DMS 273 (cell line): ENCODE results near the gene FKBP9.
"Not testable (repeated sequence)": the region's sequence is repeated elsewhere in the genome, so short reads cannot be mapped to it uniquely, and the experiment has no call there.

Experiments
- DNase-seq: peaks from one replicate; lab custom pipeline; 2025; ENCODE audit not compliant: unreplicated experiment; lab: John Stamatoyannopoulos, UW

The FKBP9 gene

DNA sequence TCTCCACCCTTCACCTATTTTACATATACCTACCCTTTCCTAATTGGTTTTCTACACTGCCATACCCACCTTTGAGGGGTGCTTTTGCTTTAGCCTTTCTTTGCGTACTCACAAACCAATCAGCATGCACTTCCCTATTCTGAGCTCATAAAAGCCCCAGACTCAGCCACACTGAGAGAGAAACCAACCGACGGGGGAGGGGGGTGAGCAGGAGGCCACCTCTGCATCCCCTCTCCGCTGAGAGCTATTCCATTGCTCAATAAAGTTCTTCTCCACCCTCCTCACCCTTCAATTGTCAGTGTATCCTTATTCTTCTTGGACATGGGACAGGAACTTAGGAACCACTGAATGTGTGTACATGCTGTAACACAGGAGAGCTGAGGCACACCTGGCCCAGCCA, 9.0 kb upstream of the FKBP9 start:
- peak; percentile 29 for DNase-seq

- DNase-seq: peak; percentile 35
Measured at GRCh38 chr7:32952876-32953275, 4.4 kb upstream of the FKBP9 start.

- DNase-seq: peak; percentile 69
Measured at GRCh38 chr7:32958046-32959025, 1.1 kb downstream of the FKBP9 start.

DNA sequence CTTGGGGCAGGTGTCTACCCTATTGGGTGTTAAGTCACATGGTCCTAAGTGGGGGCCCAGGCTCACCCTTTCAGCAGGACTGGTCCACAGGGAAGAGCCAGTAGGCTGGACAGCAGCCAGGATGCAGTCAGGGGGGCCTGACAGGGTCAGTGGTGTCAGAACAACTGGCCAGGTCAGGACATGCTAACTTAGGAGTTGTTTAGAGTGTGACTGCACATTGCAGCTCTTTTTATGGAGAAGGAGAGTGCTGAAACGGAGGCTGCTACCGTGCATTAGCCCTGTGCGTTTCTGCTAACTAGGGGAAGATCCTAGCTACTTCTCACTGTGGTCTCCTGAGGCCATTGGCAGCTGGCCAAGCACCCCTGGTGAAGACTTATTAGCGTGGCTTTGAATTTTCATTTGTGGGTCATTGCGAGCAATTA, 6.7 kb downstream of the FKBP9 start:
- DNase-seq: peak; percentile 46

DNA sequence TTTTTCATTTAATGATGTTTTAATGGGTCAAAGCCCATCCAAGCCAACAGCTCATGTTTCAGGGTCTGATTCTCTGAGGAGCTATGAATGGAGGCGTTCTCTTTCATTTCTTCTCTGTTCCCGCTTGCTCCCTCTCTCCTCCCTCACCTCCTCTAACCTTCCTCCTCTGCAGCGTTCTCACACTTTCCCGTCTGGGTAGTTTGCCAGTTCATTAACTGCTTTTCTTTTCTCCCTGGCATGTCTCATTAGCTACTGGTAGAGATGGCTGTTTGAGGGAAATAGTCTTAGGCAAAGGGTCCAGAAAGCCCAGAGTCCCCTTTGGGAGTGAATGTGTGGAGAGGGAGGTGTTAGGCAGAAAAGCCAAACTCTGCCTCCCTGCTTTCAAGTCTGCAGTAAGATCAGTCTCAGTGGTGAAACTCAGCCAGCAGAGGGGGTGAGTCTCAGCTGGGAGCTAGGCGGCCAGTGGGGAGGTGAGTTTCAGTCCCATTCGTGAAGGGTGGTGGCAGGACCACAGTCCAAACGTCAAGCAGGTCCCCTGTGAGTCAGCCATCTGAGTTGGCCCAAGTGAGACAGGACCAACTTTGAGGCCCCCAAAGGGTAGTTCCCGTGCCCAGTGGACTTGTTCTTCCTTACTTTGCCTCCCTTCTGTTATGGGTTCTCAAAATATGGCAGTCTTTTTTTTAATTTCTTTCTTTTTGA, 7.4 kb downstream of the FKBP9 start:
- peak; percentile 61 for DNase-seq

DNA sequence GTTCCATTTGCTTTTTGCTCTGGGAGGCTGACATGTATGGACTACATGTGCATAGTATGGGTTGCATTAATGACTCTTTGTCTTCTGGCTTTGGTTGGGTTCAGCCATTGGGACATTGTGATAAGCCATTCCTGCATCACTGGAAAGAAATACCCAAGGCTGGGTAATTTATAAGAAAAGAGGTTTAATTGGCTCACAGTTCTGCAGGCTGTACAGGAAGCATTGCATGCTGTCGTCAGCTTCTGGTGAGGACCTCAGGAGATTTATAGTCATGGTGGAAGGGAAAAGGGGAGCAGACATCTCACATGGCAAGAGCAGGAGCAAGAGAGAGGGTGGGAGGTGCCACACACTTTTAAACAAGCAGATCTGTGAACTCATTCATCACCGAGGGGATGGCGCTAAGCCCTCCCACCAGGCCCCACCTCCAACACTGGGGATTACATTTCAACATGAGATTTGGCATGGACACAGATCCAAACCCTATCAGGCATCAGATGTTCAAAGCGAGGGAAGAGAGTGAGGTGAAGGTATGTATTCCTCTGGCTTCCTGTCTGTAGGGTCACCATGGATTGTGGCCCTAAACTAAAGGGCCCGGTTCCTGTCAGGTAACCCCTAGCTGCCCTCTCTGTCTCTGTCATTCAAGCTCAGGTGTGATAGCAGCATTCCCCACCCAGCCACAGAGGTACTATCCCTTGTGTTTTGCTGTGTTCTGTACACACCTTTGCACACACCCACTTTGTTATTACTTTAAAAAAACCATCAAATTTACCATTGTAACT, 9.4 kb downstream of the FKBP9 start:
- DNase-seq: not testable (repeated sequence)

DNA sequence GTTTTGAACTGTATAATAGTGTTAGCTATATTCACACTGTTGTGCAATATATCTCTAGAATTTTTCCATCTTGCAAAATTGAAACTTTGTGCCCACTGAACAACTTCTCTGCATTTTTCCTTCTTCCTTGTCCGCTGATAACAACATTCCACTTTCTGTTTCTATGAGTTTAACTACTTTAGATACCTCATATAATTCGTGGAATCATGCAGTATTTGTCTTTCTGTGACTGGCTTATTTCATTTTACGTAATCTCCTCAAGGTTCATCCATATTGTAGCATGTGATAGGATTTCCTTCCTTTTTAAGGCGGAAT, 10.0 kb downstream of the FKBP9 start:
- not testable (repeated sequence) for DNase-seq

GRCh38 chr7:32971967-32972366, 14.7 kb downstream of the FKBP9 start:
- not testable (repeated sequence) for DNase-seq

DNA sequence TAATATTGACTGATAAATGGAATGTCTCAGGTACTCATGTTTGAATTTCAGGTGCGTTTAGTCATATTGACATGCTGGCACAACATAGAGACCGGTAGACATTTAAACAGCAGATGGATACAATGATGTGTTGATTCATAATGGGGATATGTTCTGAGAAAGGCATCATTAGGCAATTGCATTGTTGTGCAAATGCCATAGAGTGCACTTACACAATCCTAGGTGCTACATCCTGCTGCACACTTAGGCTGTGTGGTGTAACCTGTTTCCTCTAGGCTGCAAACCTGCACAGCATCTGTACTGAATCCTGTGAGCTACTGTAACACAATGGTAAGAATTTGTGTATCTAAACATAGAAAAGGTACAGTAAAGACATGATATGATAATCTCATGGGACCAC, 19.9 kb downstream of the FKBP9 start:
- not testable (repeated sequence) for DNase-seq

DNA sequence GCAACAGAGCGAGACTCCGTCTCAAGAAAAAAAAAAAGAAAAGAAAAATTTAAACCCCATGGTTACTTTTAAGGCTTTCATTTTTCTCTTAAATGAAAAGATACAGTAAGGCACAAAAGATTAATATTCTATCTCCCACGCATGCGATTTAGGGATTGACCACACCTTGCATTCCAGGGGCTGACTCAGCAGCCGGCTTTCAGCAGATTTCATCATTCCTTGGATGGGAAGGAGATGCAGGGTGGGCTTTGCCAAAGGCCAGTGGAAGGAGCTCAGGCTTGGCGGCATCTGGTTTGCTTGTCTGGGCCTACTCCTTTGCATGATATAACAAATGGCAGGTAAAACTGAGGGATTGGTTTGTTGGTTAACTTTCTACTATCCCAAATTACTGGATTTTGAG, 22.0 kb downstream of the FKBP9 start:
- peak; percentile 18 for DNase-seq

- DNase-seq: not testable (repeated sequence)
Measured at GRCh38 chr7:32979902-32980301, 22.7 kb downstream of the FKBP9 start.

DNA sequence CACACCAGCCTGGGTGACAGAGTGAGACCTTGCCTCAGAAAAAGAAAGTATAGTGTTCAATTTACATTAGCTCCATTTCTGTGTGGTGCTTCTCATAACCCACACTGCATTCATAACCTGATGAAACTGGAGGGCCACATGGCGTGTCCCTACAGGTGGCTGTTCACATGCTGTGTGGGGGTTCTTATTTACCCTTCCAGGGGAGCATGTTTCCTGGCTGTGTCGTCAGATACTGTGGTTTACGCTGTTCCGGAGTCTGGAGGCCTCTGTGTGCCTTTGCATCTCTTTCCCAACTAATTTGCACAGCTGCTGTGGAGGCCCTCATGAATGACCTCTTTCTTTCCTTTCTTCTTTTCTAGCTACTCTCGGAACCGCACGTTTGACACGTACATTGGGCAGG, 30.9 kb downstream of the FKBP9 start:
- not testable (repeated sequence) for DNase-seq

DNA sequence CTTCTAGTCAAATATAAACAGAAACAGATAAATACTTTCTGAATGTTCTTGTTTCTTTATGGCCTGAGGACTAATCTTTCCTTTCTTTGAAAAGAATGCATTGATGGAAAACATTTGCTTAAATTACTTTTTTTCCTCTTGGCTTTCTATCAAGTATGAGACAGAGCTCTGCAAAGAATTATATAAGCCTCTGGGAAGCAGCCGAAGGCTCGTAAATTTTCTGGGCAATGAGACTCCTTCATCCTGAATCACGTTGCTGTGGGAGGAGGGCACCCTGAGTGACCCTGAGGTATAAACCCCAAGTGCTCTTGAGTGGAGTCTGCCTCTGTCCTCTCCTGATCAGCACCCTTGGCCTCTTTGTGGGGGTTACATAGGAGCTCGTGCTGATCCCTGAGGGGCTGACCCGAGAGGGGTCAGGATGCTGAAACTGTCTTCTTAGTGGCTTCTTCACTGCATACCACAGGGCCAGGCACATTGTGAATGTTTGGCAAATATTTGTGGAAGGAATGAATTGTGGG, 33.9 kb downstream of the FKBP9 start:
- not testable (repeated sequence) for DNase-seq

GRCh38 chr7:32991975-32992700, 34.9 kb downstream of the FKBP9 start:
- DNase-seq: not testable (repeated sequence)

GRCh38 chr7:32992750-32993149, 35.5 kb downstream of the FKBP9 start:
- DNase-seq: not testable (repeated sequence)

GRCh38 chr7:32997956-32998355, 40.7 kb downstream of the FKBP9 start:
- DNase-seq: not testable (repeated sequence)

DNA sequence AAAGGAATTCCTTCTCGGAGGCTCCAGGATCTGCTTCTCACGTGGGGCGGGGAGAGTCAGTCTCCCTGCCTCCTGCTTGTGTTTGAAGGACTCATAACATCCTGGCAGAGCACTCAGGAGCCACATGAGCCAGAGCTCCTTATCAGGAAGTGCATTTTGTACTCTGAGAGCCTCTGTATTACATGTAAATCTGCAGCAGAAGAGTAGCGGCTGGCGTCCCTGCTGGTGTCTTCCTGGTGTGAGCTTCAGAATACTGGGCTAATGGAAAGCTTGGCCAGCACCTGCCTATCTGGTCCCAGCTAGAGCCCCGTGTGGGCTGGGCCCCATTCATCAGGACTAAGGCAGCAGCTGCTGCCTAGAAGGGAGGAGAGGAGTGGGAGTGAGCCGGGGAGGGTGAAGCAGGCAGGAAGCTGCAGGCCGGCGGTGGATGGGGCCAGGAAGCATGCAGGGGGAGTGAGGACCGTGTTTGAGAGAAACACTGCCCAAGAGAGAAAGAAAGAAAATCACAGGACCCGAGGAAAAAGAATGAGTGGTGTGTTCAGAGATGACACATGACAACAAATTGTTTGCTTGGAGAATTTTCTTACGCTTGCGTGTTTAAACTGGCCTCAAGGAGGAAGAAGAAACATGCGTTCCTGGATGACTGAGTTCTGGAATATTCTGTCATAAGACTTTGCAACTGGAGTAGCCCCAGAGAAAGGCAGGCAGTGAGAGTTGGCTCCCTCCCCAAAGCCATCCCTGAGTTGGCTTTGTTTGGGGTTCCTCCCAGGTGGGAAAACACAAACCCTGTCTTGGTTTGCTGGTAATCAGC, 41.3 kb downstream of the FKBP9 start:
- peak; percentile 35 for DNase-seq

GRCh38 chr7:32999380-32999779, 42.1 kb downstream of the FKBP9 start:
- not testable (repeated sequence) for DNase-seq

DNA sequence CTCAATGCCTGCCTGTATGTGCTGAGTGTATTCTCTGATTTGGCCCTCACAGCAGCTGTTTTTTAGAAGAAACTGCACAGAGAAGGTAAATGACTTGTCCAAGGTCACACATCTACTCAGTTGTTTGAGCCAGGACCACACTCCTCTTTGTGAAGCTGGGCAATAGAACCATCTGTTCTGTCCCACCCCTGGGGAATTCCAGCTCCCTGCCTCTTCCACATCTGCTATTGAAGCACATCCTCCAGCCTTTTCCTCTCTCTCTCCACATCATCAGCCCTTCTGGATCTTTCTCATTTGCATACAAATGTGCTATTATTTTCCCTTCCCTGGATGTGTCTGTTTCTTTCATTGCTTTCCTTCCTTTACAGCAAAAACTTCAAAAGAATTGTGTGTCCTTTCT, 45.9 kb downstream of the FKBP9 start:
- peak; percentile 49 for DNase-seq
